AG04449 (cell line): Measurements from ENCODE around the gene CEACAM19.
"Not testable (repeated sequence)": the region's sequence is repeated elsewhere in the genome, so short reads cannot be mapped to it uniquely, and the experiment has no call there.

Experiments used
- CTCF ChIA-PET: fragments of 350-600 bp; formaldehyde crosslinking; extraction: SDS; loops from one replicate; lab custom pipeline; 2021; ENCODE audit warnings: antibody characterized with exemption; lab: Yijun Ruan, JAX
- POLR2A ChIA-PET: fragments of 400-600, 350-600 bp; formaldehyde crosslinking; extraction: SDS; loops from one replicate; lab custom pipeline; 2020; ENCODE audit warnings: antibody characterized with exemption, inconsistent platforms; lab: Yijun Ruan, JAX
- DNase-seq: peaks from one replicate; pipeline ENCODE4 v3.0.0-alpha.2; 2010; ENCODE audit warnings: low read depth, low spot score
- H3K4me3 ChIP-seq: 2 replicates; pipeline ENCODE4 v1.5.1; 2011; ENCODE audit warnings: low read depth, mild to moderate bottlenecking, control low read depth, low read length
- CTCF ChIP-seq: IDR thresholded peaks from one replicate; pipeline ENCODE4 v1.5.1; 2011; ENCODE audit warnings: mild to moderate bottlenecking, moderate library complexity, low read length, control low read depth, inconsistent platforms; ENCODE audit not compliant: insufficient read depth; ENCODE audit errors: missing control alignments

CEACAM19 gene

DNA sequence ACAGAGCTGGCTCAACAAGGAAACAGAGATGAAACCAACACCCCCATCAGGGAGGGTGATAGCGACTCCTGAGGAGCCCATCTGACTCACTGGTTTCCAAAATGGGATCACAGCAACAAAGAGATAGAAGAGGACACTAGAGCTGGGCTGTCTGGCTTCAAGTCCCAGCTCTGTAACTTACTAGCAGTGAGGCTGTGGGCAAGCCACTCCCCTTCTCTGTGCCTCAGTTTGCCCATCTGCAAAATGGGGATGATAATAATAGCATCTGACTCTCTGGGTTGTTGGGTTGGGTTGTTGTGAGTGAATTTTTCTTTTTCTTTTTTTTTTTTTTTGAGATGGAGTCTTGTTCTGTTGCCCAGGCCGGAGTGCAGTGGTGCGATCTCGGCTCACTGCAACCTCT, 43.7 kb upstream of the CEACAM19 start:
- no peak for TF ChIP-seq CTCF
- ChIA-PET POLR2A (no interaction called here), CTCF (interaction anchor here (0.6 to 3.0 kb wide), 4 partner anchors 9 to 63 kb away, joined by 3 to 8 read pairs (median 4); no protein-coding TSS in a partner anchor)
- H3K4me3 ChIP-seq: no peak overlapping the region
- no peak for DNase-seq

GRCh38 chr19:44628793-44629192, 42.5 kb upstream of the CEACAM19 start:
- ChIA-PET POLR2A (no interaction called here), CTCF (interaction anchor here (1.3 kb wide), 1 partner anchor 28 kb away, joined by 5 read pairs; no protein-coding TSS in a partner anchor)
- no peak for DNase-seq
- TF ChIP-seq CTCF: no peak
- no peak overlapping the region for H3K4me3 ChIP-seq

DNA sequence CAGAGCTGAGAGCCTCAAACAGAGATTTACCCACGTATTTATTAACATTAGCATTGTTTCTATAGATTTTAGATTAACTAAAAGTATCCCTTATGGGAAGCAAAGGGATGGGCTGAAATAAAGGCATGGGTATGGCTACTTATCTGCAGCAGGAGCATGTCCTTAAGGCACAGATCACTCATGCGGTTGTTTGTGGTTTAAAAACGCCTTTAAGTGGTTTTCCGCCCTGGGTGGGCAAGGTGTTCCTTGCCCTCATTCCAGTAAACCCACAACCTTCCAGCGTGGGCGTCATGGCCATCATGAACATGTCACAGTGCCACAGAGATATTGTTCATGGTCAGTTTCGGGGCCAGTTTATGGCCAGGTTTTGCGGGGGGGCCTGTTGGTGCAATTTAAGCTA, 39.7 kb upstream of the CEACAM19 start:
- H3K4me3 ChIP-seq, POLR2A ChIA-PET, DNase-seq, CTCF ChIA-PET: not testable (repeated sequence)

GRCh38 chr19:44634058-44634457, 37.2 kb upstream of the CEACAM19 start:
- DNase-seq, H3K4me3 ChIP-seq, POLR2A ChIA-PET: not testable (repeated sequence)
- CTCF ChIA-PET: interaction anchor here (3.6 kb wide), 1 partner anchor 23 kb away, joined by 19 read pairs; no protein-coding TSS in a partner anchor

- CTCF ChIA-PET: interaction anchor here (0.9 to 3.6 kb wide), 3 partner anchors 23 to 136 kb away, joined by 3 to 19 read pairs (median 6); no protein-coding TSS in a partner anchor
- TF ChIP-seq CTCF: no peak
- no peak overlapping the region for H3K4me3 ChIP-seq
- DNase-seq: no peak
- POLR2A ChIA-PET: no interaction called here
These were observed 36.5 kb upstream of the CEACAM19 start for GRCh38 chr19:44634785-44635184.

GRCh38 chr19:44635581-44636438, 35.5 kb upstream of the CEACAM19 start:
- no peak for DNase-seq
- POLR2A ChIA-PET: interaction anchor here (1.0 to 2.0 kb wide), 2 partner anchors 9 to 21 kb away, joined by 3 to 8 read pairs; no protein-coding TSS in a partner anchor
- CTCF ChIA-PET: interaction anchor here (0.9 to 3.6 kb wide), 9 partner anchors 9 to 135 kb away, joined by 3 to 19 read pairs (median 3); no protein-coding TSS in a partner anchor

More at GRCh38 chr19:44635581-44636438, 35.5 kb upstream of the CEACAM19 start:
- H3K4me3 ChIP-seq: no peak overlapping the region
- no peak for TF ChIP-seq CTCF
